HepG2 (cell line): ENCODE results near the gene SERPINB7. TPM values are rescaled to one million over a fixed set of nuclear protein-coding genes. Genes with fewer than 3 reads are reported as not detected.

Source experiments
- ATAC-seq: fragments of 200-7000 bp; cut with Tn5 transposase; 3 replicates; pipeline ENCODE4 v1.9.1; 2020; ENCODE audit warnings: mild to moderate bottlenecking, moderate library complexity
- BruUV-seq: library from RNA; stranded (reverse); fragments of 400-500 nt; replicated peaks from 2 replicates; lab custom pipeline; 2021; lab: Mats Ljungman, UMichigan
- CTCF ChIA-PET: fragments of 300-600 bp; formaldehyde crosslinking; extraction: SDS; loops from one replicate; lab custom pipeline; 2021; ENCODE audit warnings: low total read pairs, inconsistent platforms, low intra/inter-chr PET ratio; lab: Yijun Ruan, JAX
- POLR2A ChIA-PET: fragments of 350-600 bp; sonication (Branson Sonifier 250); formaldehyde crosslinking; loops from one replicate; lab custom pipeline; 2020; ENCODE audit warnings: antibody characterized with exemption, inconsistent platforms; lab: Yijun Ruan, JAX
- DNase-seq: peaks from one replicate; pipeline ENCODE4 v3.0.0-alpha.2; 2015; ENCODE audit warnings: low spot score
- FAIRE-seq: peaks from 3 replicates; lab custom pipeline; 2011; peaks lifted over from hg19 to GRCh38; lab: Jason Lieb, UNC
- H2AFZ ChIP-seq: one replicate; pipeline ENCODE4 v1.6.1; 2011; ENCODE audit warnings: low read length, inconsistent platforms
- H3K27ac ChIP-seq: fragments of 300-600 bp; 3 replicates; pipeline ENCODE4 v1.8.0; 2011; ENCODE audit warnings: mixed run types, mild to moderate bottlenecking, mixed read lengths, low read length, inconsistent platforms; ENCODE audit not compliant: insufficient read depth; ENCODE audit errors: extremely low read length
- H3K27me3 ChIP-seq, 2 experiments: fragments of 200-600 bp in 1 of 2; 2 replicates in 1 of 2; 3 replicates in 1 of 2; pipeline versions ENCODE4 v1.6.0 to v1.8.0; 2011; ENCODE audit warnings: low read length in 2 of 2, mild to moderate bottlenecking in 2 of 2, moderate library complexity in 2 of 2, inconsistent platforms in 1 of 2; ENCODE audit not compliant: insufficient read depth in 2 of 2, control insufficient read depth in 1 of 2
- H3K36me3 ChIP-seq, 2 experiments: fragments of 200-600 bp in 1 of 2; replicated peaks in 1 of 2; 2 replicates in 1 of 2; 3 replicates in 1 of 2; pipeline versions ENCODE4 v1.5.1 to v1.8.0; 2011; ENCODE audit warnings: low read length in 2 of 2, inconsistent platforms in 1 of 2; ENCODE audit not compliant: insufficient read depth in 2 of 2, control insufficient read depth in 1 of 2
- H3K4me1 ChIP-seq: 2 replicates; pipeline ENCODE4 v1.5.1; 2012; ENCODE audit warnings: low read length, inconsistent platforms; ENCODE audit not compliant: insufficient read depth
- H3K4me2 ChIP-seq: 2 replicates; pipeline ENCODE4 v1.6.0; 2011; ENCODE audit warnings: low read depth, low read length, inconsistent platforms
- H3K4me3 ChIP-seq, 3 experiments: fragments of 200-600 bp in 1 of 3; sonication (generic), shearing (Covaris generic) in 1 of 3; replicated peaks in 1 of 3; 2 replicates each; pipeline ENCODE4 v1.5.1; 2011 to 2016; ENCODE audit warnings: low read length in 3 of 3, inconsistent platforms in 2 of 3, low read depth in 2 of 3, mild to moderate bottlenecking in 2 of 3, control low read depth in 1 of 3, mixed read lengths in 1 of 3; ENCODE audit not compliant: insufficient read depth in 1 of 3
- H3K79me2 ChIP-seq: one replicate; pipeline ENCODE4 v1.6.1; 2011; ENCODE audit warnings: low read length, inconsistent platforms; ENCODE audit not compliant: insufficient read depth
- H3K9ac ChIP-seq: 2 replicates; pipeline ENCODE4 v1.6.0; 2011; ENCODE audit warnings: mild to moderate bottlenecking, low read depth, low read length, inconsistent platforms; ENCODE audit not compliant: insufficient read depth
- H3K9me3 ChIP-seq: 2 replicates; pipeline ENCODE4 v1.5.1; 2012; ENCODE audit warnings: mild to moderate bottlenecking, low read length
- H4K20me1 ChIP-seq: 2 replicates; pipeline ENCODE4 v1.6.0; 2011; ENCODE audit warnings: inconsistent platforms, mild to moderate bottlenecking, low read length, moderate library complexity; ENCODE audit not compliant: insufficient read depth
- CHD2 ChIP-seq: IDR thresholded peaks from 2 replicates; pipeline ENCODE4 v1.6.1; 2011; ENCODE audit warnings: low read depth, low read length, improper control_type of control experiment
- DMAP1 ChIP-seq: IDR thresholded peaks from 2 replicates; pipeline ENCODE4 v1.6.1; 2016
- KAT8 ChIP-seq: IDR thresholded peaks from 2 replicates; pipeline ENCODE4 v1.6.1; 2016; ENCODE audit warnings: missing genetic modification reagents, missing compliant biosample characterization
- MAFK ChIP-seq, 2 experiments: IDR thresholded peaks in 1 of 2; conservative IDR thresholded peaks in 1 of 2; 2 replicates each; pipeline ENCODE4 v1.6.1; 2011; ENCODE audit warnings: improper control_type of control experiment in 2 of 2, low read length in 2 of 2
- SSRP1 ChIP-seq: IDR thresholded peaks from 2 replicates; pipeline ENCODE4 v1.6.1; 2016; ENCODE audit warnings: control low read depth
- TGIF2 ChIP-seq: IDR thresholded peaks from 2 replicates; pipeline ENCODE4 v1.6.1; 2016; ENCODE audit warnings: control low read depth, missing compliant biosample characterization
- ZNF121 ChIP-seq: sonication (generic); formaldehyde crosslinking; IDR thresholded peaks from 2 replicates; pipeline ENCODE4 v1.5.0; 2020; ENCODE audit warnings: mild to moderate bottlenecking, missing genetic modification reagents
- ZNF446 ChIP-seq: sonication (generic); formaldehyde crosslinking; IDR thresholded peaks from 2 replicates; pipeline ENCODE4 v1.5.0; 2020; ENCODE audit warnings: mild to moderate bottlenecking, missing genetic modification reagents
- ZNF672 ChIP-seq: sonication (generic); formaldehyde crosslinking; IDR thresholded peaks from 2 replicates; pipeline ENCODE4 v1.8.1; 2022; ENCODE audit warnings: missing genetic modification reagents
- WGBS: methylation state at CpG from one replicate; pipeline ENCODE4 v1.1.6; 2017; ENCODE audit warnings: low lambda C conversion rate; 5-methylcytosine and 5-hydroxymethylcytosine counted together
- in situ Hi-C: cut with HindIII; loops from 2 replicates; pipeline ENCODE4 v1.10.0; 2017; ENCODE audit warnings: low pct_unique_long_range_greater_than_20kb; ENCODE audit not compliant: extremely low pct_ligation_motif_present
- intact Hi-C: fragments of 100-400 bp; cut with micrococcal nuclease; formaldehyde crosslinking; loops from one replicate; pipeline ENCODE4 v1.10.0; 2022; ENCODE audit not compliant: unreplicated experiment
- polyA plus RNA-seq, 8 experiments: library from polyadenylated mRNA; depleted of rRNA in 3 of 8; stranded (reverse) in 7 of 8; unstranded in 1 of 8; fragments of >200 nt; fragmentation: Illumina TruSeq in 4 of 8; extraction: Trizol in 4 of 8; gene quantifications; 2 replicates each; pipeline versions ENCODE4 v1.2.1 to v1.2.3, GENCODE V29; 2011 to 2016; ENCODE audit warnings: low read depth in 4 of 8, missing spikeins in 1 of 8, mixed read lengths in 1 of 8; ENCODE audit not compliant: insufficient read depth in 1 of 8
- total RNA-seq, 5 experiments: library from RNA; depleted of rRNA; stranded (reverse); fragments of >200 nt; fragmentation: Illumina TruSeq; extraction: Trizol; gene quantifications; 2 replicates each; pipeline ENCODE4 v1.2.3, GENCODE V29; 2016; ENCODE audit warnings: low read depth in 1 of 5
- TF ChIP-seq, protein P1 (sequence below): sonication (generic); formaldehyde crosslinking; IDR thresholded peaks from 2 replicates; pipeline ENCODE4 v1.4.0; 2020; ENCODE audit warnings: missing genetic modification reagents, mild to moderate bottlenecking, borderline replicate concordance

SERPINB7 gene
- total and polyA plus RNA-seq, 2 of the 13 experiments (the other 11 are each of a cell fraction or from before 2014, with no cell fraction given) = not detected

DNA sequence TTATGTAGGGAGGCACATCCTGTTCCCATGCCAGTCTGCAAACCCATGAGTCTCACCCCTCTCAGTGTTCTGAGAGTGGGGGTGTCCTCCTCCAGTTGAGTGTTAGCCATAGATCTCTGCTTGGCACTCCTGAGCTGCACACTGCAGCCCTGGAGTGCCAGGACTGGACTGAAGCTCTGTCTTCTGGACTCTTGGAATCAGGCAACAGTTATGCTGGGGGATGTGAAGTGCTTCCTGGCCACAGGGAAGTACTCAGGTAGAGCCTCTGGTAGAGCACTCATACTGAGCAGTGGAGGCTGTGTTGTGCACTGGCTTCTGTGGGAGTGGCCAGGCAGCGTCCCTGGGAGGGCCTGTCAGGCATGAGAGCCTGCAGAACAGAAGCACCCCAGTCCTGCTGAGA is 43.0 kb downstream of the SERPINB7 start:
- H3K36me3 ChIP-seq = no peaks in the 10 kb centered on the region
- TF ChIP-seq CHD2 (no peak), SSRP1 (no peak), ZNF446 (CRISPR knock-in tag) (no peak), ZNF121 (no peak), MAFK (conservative IDR thresholded peaks at IDR 0.05 in 1 of 2, IDR thresholded peaks at IDR 0.05 in 1 of 2; ENCODE audit: low read length in 2 of 2) (no peak), KAT8 (CRISPR knock-in tag) (no peak), TGIF2 (CRISPR knock-in tag) (no peak), ZNF672 (no peak), DMAP1 (CRISPR knock-in tag) (no peak)
- TF ChIP-seq, protein P1, sequence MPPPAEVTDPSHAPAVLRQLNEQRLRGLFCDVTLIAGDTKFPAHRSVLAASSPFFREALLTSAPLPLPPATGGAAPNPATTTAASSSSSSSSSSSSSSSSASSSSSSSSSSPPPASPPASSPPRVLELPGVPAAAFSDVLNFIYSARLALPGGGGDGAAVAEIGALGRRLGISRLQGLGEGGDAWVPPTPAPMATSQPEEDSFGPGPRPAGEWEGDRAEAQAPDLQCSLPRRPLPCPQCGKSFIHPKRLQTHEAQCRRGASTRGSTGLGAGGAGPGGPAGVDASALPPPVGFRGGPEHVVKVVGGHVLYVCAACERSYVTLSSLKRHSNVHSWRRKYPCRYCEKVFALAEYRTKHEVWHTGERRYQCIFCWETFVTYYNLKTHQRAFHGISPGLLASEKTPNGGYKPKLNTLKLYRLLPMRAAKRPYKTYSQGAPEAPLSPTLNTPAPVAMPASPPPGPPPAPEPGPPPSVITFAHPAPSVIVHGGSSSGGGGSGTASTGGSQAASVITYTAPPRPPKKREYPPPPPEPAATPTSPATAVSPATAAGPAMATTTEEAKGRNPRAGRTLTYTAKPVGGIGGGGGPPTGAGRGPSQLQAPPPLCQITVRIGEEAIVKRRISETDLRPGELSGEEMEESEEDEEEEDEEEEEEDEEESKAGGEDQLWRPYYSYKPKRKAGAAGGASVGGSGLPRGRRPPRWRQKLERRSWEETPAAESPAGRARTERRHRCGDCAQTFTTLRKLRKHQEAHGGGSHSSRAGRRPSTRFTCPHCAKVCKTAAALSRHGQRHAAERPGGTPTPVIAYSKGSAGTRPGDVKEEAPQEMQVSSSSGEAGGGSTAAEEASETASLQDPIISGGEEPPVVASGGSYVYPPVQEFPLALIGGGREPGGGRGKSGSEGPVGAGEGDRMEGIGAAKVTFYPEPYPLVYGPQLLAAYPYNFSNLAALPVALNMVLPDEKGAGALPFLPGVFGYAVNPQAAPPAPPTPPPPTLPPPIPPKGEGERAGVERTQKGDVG (CRISPR knock-in tag) = no peak
- TF ChIP-seq, all 625 proteins: peak for 0
- BruUV-seq = no TSS peak
- Histone ChIP-seq H3K4me2 (no peak overlapping the region), H3K27me3 (no peaks in the 10 kb centered on the region), H3K79me2 (no peaks in the 10 kb centered on the region), H3K9ac (no peak overlapping the region), H3K9me3 (peaks cover 11% of the 10 kb centered on the region; the same call in 1 of the 2 replicates), H3K27ac (no peak overlapping the region), H3K4me1 (no peaks in the 10 kb centered on the region), H4K20me1 (no peaks in the 10 kb centered on the region), H3K4me3 (no peak overlapping the region), H2AFZ (no peak overlapping the region)
- ATAC-seq (no peak), DNase-seq (no peak), FAIRE-seq (no peak)
- POLR2A ChIA-PET = no interaction called here
- in situ Hi-C loops (no loop called here), intact Hi-C loops (no loop called here)
- CTCF ChIA-PET = no interaction called here
- no CpG with 5 or more reads among the region's 1 CpG for WGBS
